HL-60 (cell line): ENCODE data around the gene GTF2E1.

Experiments used
- DNase-seq, 2 experiments: peaks; one replicate each; pipeline ENCODE4 v3.0.0-alpha.2; 2010 to 2020; ENCODE audit warnings: low read depth in 1 of 2, low spot score in 1 of 2
- H3K27ac ChIP-seq: fragments of 250-450 bp; sonication (Bioruptor Pico); replicated peaks from 2 replicates; pipeline ENCODE4 v1.5.1; 2020; ENCODE audit warnings: mild to moderate bottlenecking, moderate library complexity
- H3K27me3 ChIP-seq: fragments of 250-450 bp; sonication (Bioruptor Pico); 2 replicates; pipeline ENCODE4 v1.5.1; 2021; ENCODE audit warnings: mild to moderate bottlenecking, moderate library complexity; ENCODE audit not compliant: insufficient read depth, poor library complexity, severe bottlenecking
- H3K4me3 ChIP-seq: replicated peaks from 2 replicates; pipeline ENCODE4 v1.5.1; 2011; ENCODE audit warnings: mild to moderate bottlenecking, control low read depth, low read length; ENCODE audit not compliant: insufficient read depth
- CTCF ChIP-seq: IDR thresholded peaks from one replicate; pipeline ENCODE4 v1.5.1; 2011; ENCODE audit warnings: low read length, control low read depth, inconsistent platforms; ENCODE audit not compliant: insufficient read depth
- GABPA ChIP-seq: IDR thresholded peaks from 2 replicates; pipeline ENCODE4 v1.6.1; 2012; ENCODE audit warnings: low read depth
- POLR2AphosphoS5 ChIP-seq: IDR thresholded peaks from 2 replicates; pipeline ENCODE4 v1.6.1; 2012; ENCODE audit warnings: low read depth
- REST ChIP-seq: IDR thresholded peaks from 2 replicates; pipeline ENCODE4 v1.6.1; 2012; ENCODE audit warnings: low read depth; ENCODE audit not compliant: insufficient replicate concordance
- SPI1 ChIP-seq: IDR thresholded peaks from 2 replicates; pipeline ENCODE4 v1.6.1; 2012; ENCODE audit warnings: low read depth, mild to moderate bottlenecking, borderline replicate concordance

Gene GTF2E1

GRCh38 chr3:120742849-120743365, 363 bp downstream of the GTF2E1 start:
- Histone ChIP-seq H3K4me3 (peak overlapping the region; percentile 97), H3K27ac (peak overlapping the region; percentile 99), H3K27me3 (no peaks in the 10 kb centered on the region)
- TF ChIP-seq GABPA (no peak), SPI1 (no peak), REST (no peak), CTCF (no peak), POLR2AphosphoS5 (peak; percentile 57)
- DNase-seq: peak in 1 of 2 experiments; percentile 36

- no peak for TF ChIP-seq CTCF
- no peak for TF ChIP-seq REST
- no peak for TF ChIP-seq SPI1
- TF ChIP-seq GABPA: no peak
- TF ChIP-seq POLR2AphosphoS5: no peak
- Histone ChIP-seq H3K27ac (peak overlapping the region; percentile 99), H3K4me3 (peak overlapping the region; percentile 97), H3K27me3 (no peaks in the 10 kb centered on the region)
- DNase-seq: peak in 1 of 2 experiments; percentile 6
Measured at GRCh38 chr3:120743556-120744195, 1.1 kb downstream of the GTF2E1 start.

- no peaks in the 10 kb centered on the region for H3K27me3 ChIP-seq
- TF ChIP-seq GABPA (no peak), POLR2AphosphoS5 (no peak), SPI1 (no peak), CTCF (no peak), REST (no peak)
- DNase-seq: no peak
- H3K27ac ChIP-seq: no peak overlapping the region
- H3K4me3 ChIP-seq: no peak overlapping the region
Measured at GRCh38 chr3:120745466-120745865, 2.9 kb downstream of the GTF2E1 start.
